NCI-H2227 treated with DMSO at 0.1 percent for 48 hours (cell line): ENCODE results near the gene CHRNA4.
"Not testable (repeated sequence)": the region's sequence is repeated elsewhere in the genome, so short reads cannot be mapped to it uniquely, and the experiment has no call there.

Experiments
- DNase-seq: peaks from one replicate; lab custom pipeline; 2025; lab: John Stamatoyannopoulos, UW

Gene CHRNA4

GRCh38 chr20:63308218-63308911 is 52.8 kb downstream of the CHRNA4 start:
- DNase-seq: no peak

GRCh38 chr20:63307538-63308217 is 53.5 kb downstream of the CHRNA4 start:
- no peak for DNase-seq

DNA sequence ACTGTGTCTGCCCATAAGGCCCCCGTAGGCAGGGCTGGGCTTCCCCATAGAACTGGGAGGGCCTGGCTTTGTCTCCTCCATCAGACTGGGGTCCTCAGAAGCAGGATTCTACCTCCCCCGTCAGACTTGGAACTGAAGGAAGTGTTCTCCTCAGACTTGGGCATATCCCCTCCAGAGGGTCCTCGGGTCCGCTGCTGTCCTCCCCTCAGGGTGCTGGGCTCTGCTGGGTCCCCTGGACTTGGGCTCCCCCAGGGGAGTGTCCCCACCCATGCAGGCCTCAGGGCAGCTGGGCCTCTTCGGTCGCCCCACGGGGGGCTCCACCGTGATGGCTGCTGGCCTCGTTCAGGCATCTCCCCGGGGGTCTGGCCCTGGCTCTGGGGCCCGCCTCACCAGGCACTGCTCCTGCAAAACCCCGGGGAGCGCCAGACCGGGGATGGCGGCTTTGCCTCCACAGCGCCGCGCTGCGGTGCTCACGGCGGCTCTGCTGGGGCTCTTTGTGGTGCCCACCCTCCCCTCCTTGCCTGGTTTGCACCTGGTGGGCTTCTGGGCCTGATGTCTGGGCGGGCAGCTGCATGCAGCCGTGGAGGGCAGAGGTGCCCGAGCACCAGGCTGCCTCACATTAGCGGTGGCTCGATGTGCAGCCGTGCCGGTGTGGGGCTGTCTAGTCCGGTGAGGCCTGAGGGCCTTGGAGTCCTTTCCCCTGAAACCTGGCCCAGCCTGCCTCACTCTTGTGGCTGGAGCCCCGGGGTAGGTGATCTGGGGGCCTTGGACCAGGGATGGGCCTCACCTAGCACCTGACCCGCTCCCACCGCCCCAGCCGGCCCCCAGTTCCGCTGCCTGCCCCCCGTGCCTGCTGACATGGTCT is 54.2 kb downstream of the CHRNA4 start:
- DNase-seq: no peak

DNA sequence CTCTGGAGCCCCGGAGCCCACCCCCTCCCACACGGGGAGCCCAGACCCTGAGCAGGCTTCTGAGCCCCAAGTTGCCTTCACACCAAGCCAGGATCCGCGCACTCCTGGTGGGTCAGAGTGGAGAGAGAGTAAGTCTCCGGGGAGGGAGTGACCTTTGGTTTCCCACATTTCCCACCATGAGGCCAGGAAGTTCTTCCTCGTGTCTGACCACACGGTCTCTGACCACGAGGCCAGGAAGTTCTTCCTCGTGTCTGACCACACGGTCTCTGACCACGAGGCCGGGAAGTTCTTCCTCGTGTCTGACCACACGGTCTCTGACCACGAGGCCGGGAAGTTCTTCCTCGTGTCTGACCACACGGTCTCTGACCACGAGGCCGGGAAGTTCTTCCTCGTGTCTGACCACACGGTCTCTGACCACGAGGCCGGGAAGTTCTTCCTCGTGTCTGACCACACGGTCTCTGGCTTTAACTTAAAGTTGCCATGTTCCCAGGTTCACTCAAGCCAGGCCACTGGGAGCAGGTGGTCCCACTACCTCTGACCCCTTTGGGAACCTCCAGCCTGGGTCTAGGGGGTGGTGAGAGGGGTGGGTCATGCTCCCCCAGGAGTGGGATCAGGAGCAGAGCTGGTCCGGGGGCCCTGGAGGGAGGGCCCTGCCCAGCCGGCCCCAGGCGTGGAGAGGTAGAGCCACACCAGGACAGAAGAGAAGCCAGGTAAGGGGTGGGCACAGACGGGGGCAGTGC is 55.0 kb downstream of the CHRNA4 start:
- not testable (repeated sequence) for DNase-seq

GRCh38 chr20:63305393-63305792 is 55.8 kb downstream of the CHRNA4 start:
- DNase-seq: no peak

GRCh38 chr20:63303095-63303666 is 58.0 kb downstream of the CHRNA4 start:
- DNase-seq: no peak

GRCh38 chr20:63301671-63302070 is 59.5 kb downstream of the CHRNA4 start:
- DNase-seq: no peak

- no peak for DNase-seq
Observed at GRCh38 chr20:63298731-63299312, 62.3 kb downstream of the CHRNA4 start.

- no peak for DNase-seq
Observed at GRCh38 chr20:63297796-63298572, 63.2 kb downstream of the CHRNA4 start.

DNA sequence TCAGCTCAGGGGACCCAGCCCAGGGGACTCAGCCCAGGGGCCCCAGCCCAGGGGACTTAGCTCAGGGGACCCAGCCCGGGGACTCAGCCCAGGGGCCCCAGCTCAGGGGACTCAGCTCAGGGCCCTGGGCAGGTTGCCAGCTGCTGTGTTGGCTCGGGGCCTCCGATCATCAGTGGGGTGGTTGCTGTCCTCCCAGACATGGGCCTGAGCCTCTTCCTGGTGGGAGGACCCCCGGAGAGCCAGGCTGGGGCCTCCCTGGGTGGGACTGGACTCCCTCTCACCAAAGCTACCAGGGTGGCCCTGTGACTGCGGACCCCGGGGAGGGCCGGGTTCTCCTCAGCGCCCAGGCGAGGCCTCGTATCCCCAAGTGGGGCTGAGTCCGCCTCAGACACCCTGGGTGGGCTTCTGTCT is 63.8 kb downstream of the CHRNA4 start:
- DNase-seq: no peak

DNA sequence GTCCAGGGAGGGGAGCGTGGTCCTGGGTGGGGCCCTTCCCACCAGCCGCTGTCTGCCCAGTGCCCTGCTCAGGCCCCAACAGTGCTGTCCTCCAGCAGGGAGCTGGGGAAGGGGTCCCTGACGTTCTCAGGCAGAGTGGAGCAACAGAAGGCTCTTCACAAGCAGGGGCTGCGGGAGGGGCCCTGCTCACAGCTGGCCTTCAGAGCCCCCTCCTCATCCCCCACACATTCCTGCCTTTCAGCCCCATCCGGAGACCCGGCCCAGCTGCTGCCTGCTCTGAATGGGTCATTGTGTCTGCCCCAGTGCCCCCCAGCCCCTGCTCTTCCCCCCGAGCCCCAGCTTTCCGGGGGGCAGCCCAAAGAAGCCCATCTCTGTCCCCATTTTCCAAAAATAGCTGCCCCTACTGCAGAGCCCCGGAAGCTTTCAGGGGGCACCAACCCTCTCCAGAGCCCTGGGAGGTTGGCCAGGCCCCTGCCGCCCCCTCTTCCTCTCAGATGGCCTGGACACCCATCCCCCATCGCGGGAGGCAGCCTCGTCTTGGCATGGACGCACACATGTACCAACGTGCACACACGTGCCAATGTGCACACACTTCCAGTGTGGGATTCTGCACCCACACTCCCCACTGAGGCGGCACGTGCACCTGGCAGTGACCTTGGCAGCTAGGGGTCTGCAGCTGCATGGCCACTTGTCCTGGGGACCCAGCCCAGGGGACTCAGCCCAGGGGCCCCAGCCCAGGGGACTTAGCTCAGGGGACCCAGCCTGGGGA is 64.4 kb downstream of the CHRNA4 start:
- no peak for DNase-seq

DNA sequence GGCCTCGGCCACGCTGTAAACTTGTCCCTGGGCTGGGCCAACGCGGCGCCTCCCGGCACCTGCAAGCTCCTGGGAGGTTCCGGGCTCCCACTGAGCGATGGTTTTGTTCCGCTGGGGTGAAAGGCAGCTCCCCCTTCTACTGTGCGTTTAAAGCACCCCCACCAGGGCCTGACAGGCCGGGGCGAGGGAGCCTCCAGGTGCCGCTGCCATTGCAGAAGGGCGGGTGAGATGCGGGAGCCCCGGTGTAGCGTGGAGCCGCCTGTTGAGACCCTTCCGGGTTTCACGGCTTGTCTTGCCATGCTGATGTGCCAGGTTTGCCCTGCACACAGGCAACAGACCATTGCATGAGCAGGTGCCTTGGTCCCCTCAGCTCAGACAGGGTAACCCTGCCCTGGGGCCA is 65.3 kb downstream of the CHRNA4 start:
- no peak for DNase-seq

DNA sequence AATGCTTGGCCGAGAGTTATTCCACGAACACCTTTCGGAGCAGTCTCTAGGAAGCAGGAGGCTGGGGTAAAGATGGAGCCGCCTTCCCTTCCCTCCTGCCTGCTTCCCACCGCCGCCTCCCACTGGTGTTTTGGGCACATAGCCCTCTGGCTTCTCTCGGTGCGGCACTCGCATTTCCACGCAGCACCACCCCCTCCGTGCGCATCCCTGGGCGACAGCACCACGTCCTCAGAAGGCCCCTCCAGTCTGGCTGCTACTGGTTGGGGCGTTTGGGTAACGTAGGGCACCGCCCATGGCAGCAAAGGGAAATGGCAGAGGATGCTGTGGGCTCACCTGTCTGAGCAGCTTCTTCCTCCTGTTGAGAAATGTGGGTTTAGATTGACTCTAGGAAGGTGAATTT is 65.7 kb downstream of the CHRNA4 start:
- no peak for DNase-seq

DNA sequence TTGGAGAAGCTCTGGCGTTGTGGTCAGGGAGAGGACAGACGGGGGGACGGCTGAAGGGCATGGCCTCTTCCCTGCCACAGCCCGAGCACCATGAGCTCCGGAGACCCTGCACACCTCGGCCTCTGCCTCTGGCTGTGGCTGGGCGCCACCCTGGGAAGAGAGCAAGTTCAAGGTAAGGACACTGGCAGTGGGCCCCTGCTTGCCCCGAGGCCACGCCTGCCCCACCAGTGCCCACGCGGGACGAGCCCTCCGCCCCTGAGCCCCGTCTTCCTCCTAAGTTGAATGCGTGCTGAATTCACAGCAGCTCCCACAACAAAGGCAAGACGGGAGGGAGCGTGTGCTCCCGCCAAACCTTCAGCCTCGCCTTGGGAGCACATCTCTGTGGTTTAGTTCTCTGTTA is 66.1 kb downstream of the CHRNA4 start:
- no peak for DNase-seq

GRCh38 chr20:63294536-63294900 is 66.6 kb downstream of the CHRNA4 start:
- DNase-seq: no peak

DNA sequence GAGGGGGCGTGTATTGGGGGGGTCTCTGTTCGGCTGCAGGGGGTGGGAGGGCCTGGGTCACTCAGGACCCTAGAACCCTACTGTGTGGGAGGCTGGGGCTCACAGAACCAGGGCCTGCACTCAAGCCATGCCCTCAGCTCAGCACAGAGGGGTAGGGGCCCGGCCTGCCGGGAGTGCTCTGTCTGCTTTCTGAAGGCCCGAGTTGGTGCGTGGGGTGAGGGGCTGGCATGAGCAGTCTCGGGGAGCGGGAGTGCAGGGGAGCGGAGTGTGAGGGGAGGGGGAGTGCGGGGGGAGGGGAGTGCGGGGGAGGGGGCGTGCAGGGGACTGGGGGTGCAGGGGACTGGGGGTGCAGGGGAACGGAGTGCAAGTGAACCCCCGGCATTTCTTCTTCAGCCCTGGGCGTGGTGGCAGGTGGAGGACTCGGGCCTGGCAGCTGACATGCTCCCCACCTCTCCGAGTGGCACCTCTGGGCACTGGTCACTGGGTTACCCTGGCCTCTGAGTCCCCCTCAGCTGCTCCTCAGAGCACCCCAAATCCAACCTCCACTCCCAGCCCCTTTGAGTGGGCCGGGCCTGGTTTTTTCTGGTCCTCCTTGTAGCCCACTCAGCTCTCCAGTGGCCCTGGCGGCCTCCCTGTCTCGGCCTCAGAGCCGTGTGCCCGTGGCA is 67.1 kb downstream of the CHRNA4 start:
- DNase-seq: no peak

DNA sequence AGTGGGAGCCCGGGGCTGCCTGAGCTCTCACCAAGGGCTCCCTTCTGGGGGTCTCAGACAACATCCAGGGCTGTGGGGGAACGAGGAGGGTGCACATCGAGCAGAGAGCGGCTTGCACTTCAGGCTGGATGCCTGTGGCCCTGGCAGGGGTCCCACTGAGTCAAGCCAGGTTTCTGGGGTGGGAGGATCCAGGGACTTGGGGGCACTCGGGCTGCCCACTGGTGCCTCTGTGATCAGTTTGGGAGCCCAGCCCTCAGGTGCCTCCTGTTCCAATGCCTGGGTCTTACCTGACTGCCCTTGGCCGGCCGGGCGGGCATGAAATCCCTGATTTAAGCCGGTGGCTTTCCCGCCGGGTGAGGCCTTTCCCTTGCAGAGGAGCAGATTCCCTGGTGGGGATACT is 67.7 kb downstream of the CHRNA4 start:
- DNase-seq: no peak
